GM18861 (cell line): ENCODE data around the gene USF2.

Source experiments
- ATAC-seq: cut with Tn5 transposase; IDR thresholded peaks from one replicate; pipeline ENCODE4 v1.9.1; 2021; ENCODE audit not compliant: unreplicated experiment

Gene USF2

DNA sequence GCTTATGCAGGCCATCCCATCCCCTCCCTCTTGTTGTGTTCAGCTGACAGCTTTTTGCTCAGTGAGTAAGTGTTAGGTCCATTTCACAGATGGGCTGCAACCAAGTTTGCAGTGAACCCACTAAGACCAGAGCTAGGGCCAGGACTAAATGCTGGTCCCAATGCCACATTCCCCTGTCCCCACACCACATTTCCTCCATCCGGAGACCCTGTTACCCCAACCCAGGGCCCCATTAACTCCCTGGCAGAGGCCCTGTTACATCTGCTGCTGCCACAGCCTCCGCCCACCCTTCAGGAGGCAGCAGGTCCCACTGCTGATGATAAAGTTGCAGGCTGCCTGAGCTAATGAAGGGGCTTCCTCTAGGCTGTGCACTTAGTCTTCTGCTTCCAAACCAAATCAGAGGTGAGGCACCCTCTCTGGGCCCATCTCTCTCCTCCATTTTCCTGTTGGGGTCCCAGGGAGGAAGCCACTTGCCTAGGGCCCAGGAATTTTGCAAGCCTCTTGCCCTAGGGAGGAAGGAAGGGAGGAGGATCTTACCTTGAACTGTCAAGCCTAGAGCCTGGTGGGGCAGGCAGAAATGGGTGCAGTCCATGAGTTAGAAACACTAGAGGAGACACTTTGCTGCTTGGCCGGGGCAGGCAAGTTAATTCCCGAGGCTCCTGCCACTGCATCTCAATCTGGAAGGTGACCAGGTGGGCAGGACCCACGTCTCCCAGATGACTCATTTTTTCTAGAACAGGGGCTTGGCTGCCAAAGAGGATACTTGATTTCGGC, 3.4 kb upstream of the USF2 start:
- ATAC-seq: no peak

DNA sequence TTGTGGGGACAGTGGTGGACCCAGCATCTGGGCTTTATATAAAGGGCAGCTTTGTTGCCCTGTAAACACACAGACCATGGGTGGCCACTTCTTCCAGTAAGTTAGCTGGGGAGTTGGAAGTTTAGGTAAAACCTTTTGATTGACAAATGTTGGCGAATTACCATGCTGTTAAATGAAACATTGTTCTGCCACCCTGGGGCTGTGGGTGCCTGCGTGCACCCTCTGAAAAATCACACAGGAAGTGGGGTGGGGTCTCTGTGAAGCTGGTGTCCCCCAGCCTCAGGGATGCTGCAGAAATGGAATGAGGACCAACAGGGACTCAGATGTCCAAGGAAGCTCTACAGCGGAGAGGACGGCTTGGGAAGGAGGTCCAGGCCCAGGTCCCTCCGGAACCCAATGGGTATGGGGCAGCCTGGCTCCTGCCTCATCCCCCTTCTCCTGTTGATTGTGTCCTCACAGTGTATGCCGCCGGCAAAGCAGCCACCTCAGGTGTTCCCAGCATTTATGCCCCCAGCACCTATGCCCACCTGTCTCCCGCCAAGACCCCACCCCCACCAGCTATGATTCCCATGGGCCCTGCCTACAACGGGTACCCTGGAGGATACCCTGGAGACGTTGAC, 2.8 kb upstream of the USF2 start:
- ATAC-seq: no peak

DNA sequence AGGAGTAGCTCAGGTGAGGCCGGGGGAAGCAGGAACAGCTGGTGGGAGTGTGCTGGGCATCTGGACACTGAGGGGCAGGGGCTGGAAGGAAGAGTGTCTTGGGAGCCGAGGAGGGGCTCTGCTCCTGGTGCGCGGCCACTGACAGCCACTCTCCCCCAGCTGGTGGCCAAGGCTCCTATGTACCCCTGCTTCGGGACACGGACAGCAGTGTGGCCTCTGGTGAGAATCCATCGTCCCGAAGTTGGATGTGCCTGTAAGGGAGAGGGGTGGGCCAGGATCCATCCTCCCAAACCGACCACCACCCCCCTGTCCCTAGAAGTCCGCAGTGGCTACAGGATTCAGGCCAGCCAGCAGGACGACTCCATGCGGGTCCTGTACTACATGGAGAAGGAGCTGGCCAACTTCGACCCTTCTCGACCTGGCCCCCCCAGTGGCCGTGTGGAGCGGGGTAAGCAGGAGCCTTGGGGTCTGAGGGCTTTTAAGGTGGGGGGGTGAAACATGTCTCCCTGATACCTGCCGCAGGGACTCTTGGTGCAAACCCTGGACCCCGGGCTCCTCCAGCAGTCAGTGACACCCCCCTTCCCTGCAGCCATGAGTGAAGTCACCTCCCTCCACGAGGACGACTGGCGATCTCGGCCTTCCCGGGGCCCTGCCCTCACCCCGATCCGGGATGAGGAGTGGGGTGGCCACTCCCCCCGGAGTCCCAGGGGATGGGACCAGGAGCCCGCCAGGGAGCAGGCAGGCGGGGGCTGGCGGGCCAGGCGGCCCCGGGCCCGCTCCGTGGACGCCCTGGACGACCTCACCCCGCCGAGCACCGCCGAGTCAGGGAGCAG, 2.0 kb upstream of the USF2 start:
- no peak for ATAC-seq

DNA sequence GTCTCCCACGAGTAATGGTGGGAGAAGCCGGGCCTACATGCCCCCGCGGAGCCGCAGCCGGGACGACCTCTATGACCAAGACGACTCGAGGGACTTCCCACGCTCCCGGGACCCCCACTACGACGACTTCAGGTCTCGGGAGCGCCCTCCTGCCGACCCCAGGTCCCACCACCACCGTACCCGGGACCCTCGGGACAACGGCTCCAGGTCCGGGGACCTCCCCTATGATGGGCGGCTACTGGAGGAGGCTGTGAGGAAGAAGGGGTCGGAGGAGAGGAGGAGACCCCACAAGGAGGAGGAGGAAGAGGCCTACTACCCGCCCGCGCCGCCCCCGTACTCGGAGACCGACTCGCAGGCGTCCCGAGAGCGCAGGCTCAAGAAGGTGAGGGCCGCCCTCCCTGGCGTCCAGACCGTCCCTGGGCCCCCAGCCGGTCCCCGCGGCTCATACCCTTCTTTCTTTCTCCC, 1.4 kb upstream of the USF2 start:
- ATAC-seq: no peak

DNA sequence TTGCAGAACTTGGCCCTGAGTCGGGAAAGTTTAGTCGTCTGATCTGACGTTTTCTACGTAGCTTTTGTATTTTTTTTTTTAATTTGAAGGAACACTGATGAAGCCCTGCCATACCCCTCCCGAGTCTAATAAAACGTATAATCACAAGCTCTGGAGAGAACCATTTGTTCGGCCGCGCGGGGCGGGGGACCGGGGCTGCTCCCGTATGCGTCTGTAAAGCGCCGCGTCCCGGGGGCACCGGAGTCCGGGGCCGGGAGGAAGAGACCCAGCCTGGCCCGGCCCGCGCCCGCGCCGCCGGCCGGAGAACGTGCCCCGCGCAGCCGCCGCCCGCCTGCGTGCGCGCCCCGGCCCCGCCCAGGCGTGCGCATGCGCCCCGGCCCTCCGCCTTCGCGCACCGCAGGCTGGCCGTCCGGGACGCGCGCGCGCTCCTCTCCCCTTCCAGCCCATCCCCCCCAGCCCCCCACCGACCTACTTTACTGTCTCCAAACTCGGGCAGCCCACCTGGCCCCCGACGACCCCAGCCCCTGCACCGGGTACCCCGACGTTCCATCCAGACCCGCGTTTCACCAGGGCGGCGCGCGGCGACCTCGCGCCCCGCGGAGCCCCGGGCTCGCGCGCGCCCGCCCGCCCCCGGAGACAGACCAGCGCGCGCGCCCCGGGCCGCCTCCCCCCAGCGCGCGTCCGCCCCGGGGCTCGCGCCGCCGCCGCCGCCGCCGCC, 785 bp upstream of the USF2 start:
- ATAC-seq: peak; percentile 30

DNA sequence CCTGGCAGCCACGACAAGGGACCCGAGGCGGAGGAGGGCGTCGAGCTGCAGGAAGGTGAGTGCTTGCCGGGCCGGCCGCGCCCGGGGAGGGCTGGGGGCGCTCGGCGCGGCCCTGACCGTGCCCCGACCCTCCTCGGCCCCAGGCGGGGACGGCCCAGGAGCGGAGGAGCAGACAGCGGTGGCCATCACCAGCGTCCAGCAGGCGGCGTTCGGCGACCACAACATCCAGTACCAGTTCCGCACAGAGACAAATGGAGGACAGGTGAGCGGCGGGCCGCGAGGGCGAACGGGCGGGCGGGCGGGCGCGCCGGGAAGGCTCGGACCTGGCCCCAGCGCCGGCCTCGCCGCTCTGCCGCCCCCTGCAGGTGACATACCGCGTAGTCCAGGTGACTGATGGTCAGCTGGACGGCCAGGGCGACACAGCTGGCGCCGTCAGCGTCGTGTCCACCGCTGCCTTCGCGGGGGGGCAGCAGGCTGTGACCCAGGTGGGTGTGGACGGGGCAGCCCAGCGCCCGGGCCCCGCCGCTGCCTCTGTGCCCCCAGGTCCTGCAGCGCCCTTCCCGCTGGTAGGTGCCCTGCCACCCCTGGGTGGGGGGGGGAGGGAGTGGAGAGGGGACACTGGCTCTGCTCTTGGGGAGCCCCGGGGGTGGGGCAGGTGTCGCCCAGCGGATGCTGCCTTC, 816 bp downstream of the USF2 start:
- peak; percentile 48 for ATAC-seq

DNA sequence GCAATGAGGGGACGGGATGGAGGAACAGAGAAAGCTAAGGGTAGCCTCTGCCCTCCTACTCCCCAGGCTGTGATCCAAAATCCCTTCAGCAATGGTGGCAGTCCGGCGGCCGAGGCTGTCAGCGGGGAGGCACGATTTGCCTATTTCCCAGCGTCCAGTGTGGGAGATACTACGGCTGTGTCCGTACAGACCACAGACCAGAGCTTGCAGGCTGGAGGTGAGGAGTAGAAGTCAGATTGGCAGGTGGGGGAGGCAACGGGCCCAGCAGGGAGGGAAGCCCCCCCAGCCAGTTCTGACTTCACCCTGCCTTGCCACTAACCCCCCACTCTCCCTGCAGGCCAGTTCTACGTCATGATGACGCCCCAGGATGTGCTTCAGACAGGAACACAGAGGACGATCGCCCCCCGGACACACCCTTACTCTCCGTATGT, 1.6 kb downstream of the USF2 start:
- no peak for ATAC-seq

DNA sequence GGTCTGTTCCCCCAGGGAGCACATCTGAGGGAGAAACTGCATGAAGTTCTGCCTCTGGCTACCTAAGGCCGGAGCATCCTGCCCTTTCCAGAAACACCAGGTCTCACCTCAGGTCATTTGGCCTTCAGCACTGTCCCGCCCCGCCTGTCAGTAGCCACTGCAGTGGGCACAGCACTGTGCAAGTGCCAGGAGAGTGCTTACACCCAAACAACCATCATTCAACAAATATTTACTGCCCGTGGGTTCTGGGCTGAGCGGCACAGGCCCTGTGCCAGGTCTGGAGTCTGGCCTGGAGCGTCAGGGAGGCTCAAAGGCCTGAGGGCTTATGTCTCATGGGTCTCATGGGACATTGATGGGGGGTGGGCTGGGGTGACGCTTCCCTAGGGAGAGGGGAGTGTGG, 2.8 kb downstream of the USF2 start:
- no peak for ATAC-seq

DNA sequence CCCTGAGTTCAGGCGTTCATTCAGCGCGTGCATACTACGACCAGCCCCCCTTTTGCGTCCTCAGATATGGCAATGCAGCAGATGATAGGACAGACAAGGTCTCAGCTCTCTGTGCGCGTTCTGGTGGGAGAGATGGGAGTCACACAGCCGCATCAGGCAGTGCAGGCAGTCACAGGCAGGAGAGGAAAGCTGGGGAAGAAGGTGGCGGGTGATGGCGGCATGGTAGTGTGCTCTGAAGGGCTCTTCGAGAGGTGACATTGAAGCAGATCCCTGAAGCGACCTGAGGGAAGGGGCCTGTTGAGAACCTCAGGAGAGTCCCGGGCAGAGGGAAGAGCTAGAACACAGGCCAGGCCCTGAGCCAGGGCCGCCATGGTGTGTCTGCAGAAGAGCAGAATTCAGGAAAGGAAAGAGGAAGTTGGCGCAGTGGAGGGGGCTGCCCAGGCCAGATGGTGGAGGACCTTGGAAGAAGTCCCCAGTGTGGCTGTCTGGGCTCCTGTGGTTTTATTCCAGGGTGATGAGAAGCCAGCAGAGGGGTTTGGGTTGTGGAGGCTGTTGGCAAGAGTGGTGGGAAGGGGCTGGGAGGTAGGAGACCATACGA, 3.5 kb downstream of the USF2 start:
- no peak for ATAC-seq

DNA sequence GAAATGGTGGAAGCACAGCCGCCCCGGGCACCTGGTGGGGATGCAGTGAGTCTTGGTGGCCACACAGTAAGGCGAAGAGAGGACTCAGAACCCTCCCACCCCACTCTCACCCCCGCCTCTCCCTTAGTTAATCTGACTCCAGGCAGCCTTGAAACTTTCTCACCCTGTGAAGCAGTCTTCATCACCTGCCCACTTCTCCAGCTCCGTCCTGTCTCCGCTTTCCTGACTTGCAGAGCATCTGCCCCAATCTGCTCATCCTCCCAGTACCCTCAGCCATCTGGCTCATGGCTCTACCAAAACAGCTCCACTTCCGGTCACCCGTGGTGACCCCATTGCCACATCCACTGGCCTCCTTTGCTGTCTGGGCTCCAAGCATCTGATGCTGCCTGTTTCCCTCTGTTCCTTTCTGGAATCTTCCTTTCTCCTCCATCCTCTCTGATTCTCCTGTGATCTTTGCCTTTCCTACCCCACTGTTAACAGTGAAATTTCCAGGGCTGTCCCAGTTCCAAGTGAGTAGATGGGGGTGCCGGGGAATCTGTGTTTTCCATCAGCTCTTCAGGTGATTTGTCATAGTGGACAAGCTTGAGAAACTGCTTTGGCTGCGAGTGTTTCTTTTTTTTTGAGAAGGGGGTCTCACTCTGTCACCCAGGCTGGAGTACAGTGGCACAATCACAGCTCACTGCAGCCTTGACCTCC, 4.3 kb downstream of the USF2 start:
- ATAC-seq: no peak

DNA sequence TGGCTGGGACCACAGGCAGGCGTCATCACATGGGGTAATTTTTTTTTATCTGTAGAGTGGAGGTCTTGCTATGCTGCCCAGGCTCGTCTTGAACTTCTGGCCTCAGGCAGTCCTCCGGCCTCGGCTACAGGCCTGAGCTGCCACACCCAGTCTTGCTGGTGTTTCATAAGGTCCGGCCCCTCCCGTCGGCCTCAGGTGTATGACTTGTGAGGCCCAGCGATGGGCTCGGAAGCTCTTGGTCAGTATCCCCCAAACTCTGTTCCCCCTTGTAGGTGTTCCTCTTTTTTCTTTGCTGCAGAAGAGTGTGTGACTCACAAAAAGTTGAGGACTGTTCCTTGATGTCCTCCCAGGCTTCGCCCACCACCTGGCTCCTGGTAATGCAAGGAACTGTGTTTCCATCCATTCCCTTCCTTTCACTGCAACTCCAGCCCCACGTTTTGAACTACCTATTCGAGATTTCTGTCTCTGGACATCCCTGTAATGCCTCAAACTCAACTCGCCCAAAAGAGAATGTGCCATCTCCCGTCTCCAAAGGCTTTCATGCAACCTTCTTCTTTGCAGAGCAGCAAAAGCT, 5.0 kb downstream of the USF2 start:
- no peak for ATAC-seq

DNA sequence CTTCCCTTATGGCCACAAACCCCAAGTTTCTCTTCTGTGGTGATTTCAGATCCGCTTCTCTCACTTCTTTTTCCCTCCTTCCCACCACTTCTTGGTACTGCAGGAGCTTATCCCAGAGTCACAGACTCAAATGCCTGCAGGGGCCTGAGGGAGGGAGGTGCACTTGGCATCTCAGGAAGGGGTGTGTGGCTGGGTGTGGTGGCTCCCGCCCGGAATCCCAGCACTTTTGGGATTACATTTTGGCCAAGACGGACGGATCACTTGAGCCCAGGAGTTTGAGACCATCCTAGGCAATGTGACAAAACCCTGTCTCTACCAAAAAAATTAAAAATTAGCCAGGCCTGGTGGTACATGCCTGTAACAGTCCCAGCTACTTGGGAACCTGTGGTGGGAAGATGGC, 5.6 kb downstream of the USF2 start:
- ATAC-seq: no peak

DNA sequence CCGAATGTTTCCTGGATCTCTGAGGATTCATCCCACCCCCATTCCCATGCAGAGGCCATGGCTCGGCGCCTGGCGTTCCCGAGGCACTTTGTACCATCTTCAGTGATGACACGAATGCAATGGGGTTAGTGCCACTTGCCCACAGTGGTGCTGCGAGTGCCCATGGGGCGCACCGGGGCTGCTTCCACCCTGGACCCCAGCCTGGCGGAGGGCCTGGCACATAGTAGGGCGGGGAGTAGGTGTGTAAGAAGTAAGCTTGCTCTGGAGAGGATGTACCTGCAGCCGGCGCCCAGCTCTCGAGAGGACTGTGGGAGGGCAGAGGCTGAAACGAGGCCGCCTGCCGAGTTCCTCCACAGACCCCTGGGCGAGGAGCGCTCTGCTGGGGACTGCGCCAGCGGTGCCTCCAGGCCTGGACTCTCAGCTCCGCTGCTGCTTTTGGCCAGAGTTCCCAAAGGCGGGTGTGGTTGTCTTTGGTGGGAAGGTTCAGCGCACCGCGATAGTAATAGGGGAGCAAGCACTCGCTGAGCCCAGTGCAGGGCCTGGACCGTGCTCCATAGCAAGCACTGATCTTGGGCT, 8.0 kb downstream of the USF2 start:
- ATAC-seq: no peak

DNA sequence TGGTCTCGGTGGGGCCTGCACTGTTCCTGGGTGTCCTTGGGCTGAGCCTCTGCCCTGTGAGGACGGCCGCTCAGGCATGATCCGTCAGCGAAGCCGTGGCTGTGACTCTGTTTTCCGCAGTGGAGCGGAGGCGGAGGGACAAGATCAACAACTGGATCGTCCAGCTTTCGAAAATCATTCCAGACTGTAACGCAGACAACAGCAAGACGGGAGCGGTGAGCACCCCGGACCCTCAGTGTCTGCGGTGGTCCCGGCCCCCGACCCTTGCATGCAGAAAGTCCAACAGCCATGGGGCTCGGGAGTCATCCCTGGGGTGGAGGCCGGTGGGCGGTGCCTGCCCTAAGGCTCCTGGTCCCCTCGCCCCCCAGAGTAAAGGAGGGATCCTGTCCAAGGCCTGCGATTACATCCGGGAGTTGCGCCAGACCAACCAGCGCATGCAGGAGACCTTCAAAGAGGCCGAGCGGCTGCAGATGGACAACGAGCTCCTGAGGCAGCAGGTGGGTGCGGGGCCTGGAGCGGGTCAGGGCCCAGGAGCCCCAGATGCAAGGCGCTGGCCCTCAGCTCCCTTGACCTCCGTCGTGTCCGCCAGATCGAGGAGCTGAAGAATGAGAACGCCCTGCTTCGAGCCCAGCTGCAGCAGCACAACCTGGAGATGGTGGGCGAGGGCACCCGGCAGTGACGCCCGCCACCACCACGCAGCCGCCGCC, 10.0 kb downstream of the USF2 start:
- no peak for ATAC-seq

DNA sequence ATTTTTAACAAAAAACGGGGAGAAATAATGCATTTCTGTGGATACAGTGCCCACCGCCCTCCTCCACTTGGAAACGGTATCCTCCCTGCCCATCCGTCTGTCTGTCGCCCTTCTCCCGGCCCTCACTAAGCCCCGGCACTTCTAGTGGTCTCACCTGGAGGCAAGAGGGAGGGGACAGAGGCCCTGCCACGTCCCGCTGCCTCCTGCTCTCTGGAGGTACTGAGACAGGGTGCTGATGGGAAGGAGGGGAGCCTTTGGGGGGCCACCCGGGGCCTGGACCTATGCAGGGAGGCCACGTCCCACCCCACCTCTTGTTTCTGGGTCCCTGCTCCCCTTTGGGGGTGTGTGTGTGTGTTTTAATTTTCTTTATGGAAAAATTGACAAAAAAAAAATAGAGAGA, 10.6 kb downstream of the USF2 start:
- ATAC-seq: no peak

DNA sequence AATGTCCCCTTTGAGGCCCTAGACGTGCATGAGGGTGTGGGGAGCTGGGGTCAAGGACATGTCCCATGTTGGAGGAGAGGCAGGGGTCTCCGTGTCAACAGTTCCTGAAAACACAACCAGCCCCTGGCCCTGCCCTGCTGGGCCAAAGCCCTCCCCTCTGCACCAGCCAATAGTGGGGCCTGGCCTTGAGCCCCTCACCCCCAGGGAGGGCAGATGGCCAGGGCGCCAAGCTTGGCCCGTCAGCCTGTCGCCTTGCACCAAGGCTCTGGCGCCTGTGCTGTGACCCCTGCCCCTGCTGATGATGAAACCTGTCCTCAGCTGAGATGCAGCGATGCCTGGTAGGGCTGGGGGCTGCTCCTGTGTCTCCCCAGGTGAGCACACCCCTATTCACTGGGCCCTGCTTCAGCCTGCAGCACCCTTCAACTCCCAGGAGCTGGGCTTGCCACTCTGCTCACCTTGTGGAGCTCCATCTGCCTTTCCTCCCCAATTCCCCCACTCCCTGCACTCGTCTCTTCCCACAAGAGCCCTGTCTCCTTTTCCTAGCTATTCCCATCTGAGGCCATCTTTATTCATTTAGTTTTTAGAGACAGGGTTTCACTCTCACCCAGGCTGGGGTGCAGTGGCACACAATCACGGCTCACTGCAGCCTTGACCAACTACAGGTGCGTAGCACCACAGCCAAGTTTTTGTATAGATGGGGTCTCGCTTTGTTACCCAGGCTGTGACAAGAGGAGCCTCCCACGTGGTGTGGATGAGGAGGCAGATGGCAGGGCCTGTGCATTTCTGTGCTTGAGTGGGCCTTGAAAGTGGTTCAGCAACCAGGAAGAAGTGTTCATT, 11.4 kb downstream of the USF2 start:
- ATAC-seq: no peak

DNA sequence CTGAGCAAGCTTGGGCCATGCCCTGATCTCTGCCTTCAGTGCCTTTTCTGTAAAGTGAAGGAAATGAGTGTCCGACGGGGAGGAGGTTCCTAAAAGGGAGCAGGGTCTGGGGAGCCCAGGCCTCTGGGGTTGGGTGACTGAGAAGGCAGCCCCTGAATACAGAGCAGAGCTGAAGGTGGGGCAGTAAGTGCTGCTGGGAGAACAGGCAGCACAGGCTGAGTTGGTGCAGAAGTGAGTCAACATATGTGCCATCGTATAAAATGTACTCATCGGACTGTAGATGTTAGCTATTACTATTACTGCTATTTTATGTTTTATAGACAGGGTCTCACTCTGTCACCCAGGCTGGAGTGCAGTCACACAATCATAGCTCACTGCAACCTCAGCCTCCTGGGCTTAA, 12.5 kb downstream of the USF2 start:
- ATAC-seq: no peak
